Nephron (organoid): Measurements from ENCODE around the gene POMT2.

ENCODE experiments used
- H3K27ac Mint-ChIP-seq, 3 experiments: 2 replicates each; pipeline ENCODE4 v1.8.0; 2020; ENCODE audit warnings: mixed read lengths in 3 of 3, mild to moderate bottlenecking in 2 of 3, moderate library complexity in 1 of 3
- H3K27me3 Mint-ChIP-seq: 2 replicates; pipeline ENCODE4 v1.8.0; 2021; ENCODE audit warnings: low read depth, mild to moderate bottlenecking, moderate library complexity, mixed read lengths
- H3K36me3 Mint-ChIP-seq: 2 replicates; pipeline ENCODE4 v1.8.0; 2020; ENCODE audit warnings: low read depth, mixed read lengths
- H3K4me1 Mint-ChIP-seq: 2 replicates; pipeline ENCODE4 v1.8.0; 2020; ENCODE audit warnings: mixed read lengths
- H3K4me3 Mint-ChIP-seq, 3 experiments: 2 replicates each; pipeline ENCODE4 v1.8.0; 2020; ENCODE audit warnings: mild to moderate bottlenecking in 3 of 3, mixed read lengths in 3 of 3, moderate library complexity in 2 of 3
- H3K9me3 Mint-ChIP-seq: 2 replicates; pipeline ENCODE4 v1.8.0; 2020; ENCODE audit warnings: mixed read lengths
- CTCF ChIP-seq, 3 experiments: fragments of 200-600 bp; sonication (generic); IDR thresholded peaks; one replicate each; pipeline ENCODE4 v1.5.0; 2021; ENCODE audit warnings: antibody characterized with exemption in 3 of 3; ENCODE audit not compliant: unreplicated experiment in 3 of 3

POMT2 gene

GRCh38 chr14:77264466-77265186, 56.1 kb downstream of the POMT2 start:
- Mint-ChIP-seq H3K9me3 (peaks cover 4% of the 10 kb centered on the region), H3K36me3 (no peaks in the 10 kb centered on the region), H3K4me3 (no peak overlapping the region), H3K4me1 (no peaks in the 10 kb centered on the region), H3K27ac (no peak overlapping the region), H3K27me3 (peaks cover 47% of the 10 kb centered on the region)
- TF ChIP-seq CTCF (IDR thresholded peaks at IDR 0.05; ENCODE audit: unreplicated experiment in 3 of 3): no peak

DNA sequence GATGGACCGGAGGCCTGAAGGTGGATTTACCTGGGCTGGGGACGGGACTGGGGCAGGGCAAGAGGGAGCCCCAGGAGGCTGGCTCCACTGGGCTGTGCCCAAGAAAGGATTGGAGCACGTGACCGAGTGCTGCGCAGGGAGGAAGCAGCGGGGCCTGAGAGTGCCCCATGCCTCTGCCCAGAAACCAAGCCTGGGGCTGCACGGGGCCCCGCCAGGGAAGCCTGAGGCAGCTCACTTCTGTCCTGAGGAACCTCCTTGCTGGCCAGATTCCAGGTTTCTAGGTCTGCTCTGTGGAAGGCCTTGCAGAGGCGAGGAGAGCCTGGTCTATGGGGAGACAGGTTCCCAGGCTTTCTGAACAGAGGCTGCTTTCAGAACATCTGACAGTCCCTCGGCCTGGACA, 60.1 kb downstream of the POMT2 start:
- H3K4me1 Mint-ChIP-seq: no peaks in the 10 kb centered on the region
- no peak overlapping the region for H3K4me3 Mint-ChIP-seq
- H3K27ac Mint-ChIP-seq: no peak overlapping the region
- no peak for TF ChIP-seq CTCF (IDR thresholded peaks at IDR 0.05; ENCODE audit: unreplicated experiment in 3 of 3)
- peaks cover 37% of the 10 kb centered on the region for H3K27me3 Mint-ChIP-seq
- no peaks in the 10 kb centered on the region for H3K36me3 Mint-ChIP-seq
- H3K9me3 Mint-ChIP-seq: no peaks in the 10 kb centered on the region

GRCh38 chr14:77260199-77260598, 60.5 kb downstream of the POMT2 start:
- Mint-ChIP-seq H3K27ac (no peak overlapping the region), H3K36me3 (no peaks in the 10 kb centered on the region)
- TF ChIP-seq CTCF (IDR thresholded peaks at IDR 0.05; ENCODE audit: unreplicated experiment in 3 of 3): no peak

DNA sequence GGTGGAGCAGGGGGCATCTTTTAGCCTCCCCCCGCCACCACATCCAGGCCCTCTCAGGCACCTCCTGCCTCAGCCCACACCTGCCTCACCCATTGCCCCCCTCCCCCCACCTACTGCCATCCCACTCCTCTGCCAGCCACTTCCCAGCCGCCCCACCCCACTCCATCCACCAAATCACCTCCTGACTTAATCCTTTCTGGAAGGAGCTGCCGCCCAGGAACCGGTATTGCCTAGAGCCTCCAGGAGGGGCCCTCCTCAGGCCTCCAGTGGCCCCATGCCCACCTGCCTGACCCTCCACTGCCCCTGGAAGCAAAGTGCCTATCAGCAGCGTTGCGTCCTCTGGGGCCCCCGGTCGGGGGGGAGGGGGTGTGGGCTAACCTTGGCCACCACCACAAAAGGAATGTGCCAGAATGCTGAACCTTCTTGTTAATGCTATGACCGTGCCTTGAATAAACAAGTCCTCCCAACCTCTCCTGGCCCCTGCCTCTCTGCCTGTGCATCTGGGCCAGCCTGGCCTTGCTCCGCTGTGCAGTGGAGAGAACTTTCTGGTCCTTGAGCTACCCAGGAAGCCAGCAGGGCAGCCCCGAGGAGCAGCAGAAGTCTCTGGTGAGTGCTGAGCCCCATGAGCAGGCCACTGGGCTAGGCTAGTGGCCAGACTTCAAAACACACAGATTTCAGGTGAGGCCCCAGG, 61.5 kb downstream of the POMT2 start:
- Mint-ChIP-seq H3K27ac (no peak overlapping the region), H3K36me3 (no peaks in the 10 kb centered on the region), H3K4me1 (no peaks in the 10 kb centered on the region), H3K4me3 (no peak overlapping the region), H3K27me3 (peaks cover 31% of the 10 kb centered on the region), H3K9me3 (no peaks in the 10 kb centered on the region)
- TF ChIP-seq CTCF (IDR thresholded peaks at IDR 0.05; ENCODE audit: unreplicated experiment in 3 of 3): no peak

More at GRCh38 chr14:77260199-77260598, 60.5 kb downstream of the POMT2 start:
- H3K4me1 Mint-ChIP-seq: no peaks in the 10 kb centered on the region
- no peaks in the 10 kb centered on the region for H3K9me3 Mint-ChIP-seq
- no peak overlapping the region for H3K4me3 Mint-ChIP-seq
- H3K27me3 Mint-ChIP-seq: peaks cover 37% of the 10 kb centered on the region

DNA sequence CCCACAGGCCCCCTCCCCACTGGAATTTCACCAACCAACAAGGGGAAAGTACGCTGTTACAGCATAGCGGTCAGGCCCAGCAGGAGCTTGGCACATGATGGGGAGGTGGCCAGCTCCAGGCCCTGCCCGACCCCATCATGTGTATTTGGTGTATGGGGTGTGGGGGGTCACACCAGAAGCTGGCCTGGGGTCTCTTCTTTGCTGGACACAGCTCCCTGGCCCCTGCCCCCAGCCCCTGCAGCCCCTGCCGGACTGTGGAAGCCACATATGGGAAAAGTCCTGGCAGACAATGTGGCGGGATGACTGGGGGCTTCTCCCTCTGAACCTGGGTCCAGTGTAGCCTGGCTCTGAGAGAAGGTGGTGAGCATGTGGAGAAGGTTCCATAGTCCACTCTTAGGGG, 62.1 kb downstream of the POMT2 start:
- peaks cover 30% of the 10 kb centered on the region for H3K27me3 Mint-ChIP-seq
- no peak for TF ChIP-seq CTCF (IDR thresholded peaks at IDR 0.05; ENCODE audit: unreplicated experiment in 3 of 3)
- no peak overlapping the region for H3K27ac Mint-ChIP-seq
- no peaks in the 10 kb centered on the region for H3K9me3 Mint-ChIP-seq
- no peak overlapping the region for H3K4me3 Mint-ChIP-seq
- H3K4me1 Mint-ChIP-seq: no peaks in the 10 kb centered on the region
- H3K36me3 Mint-ChIP-seq: no peaks in the 10 kb centered on the region

GRCh38 chr14:77257700-77258099, 63.0 kb downstream of the POMT2 start:
- no peak for TF ChIP-seq CTCF (IDR thresholded peaks at IDR 0.05; ENCODE audit: unreplicated experiment in 3 of 3)
- H3K4me1 Mint-ChIP-seq: no peaks in the 10 kb centered on the region
- no peaks in the 10 kb centered on the region for H3K9me3 Mint-ChIP-seq
- H3K27ac Mint-ChIP-seq: no peak overlapping the region
- peaks cover 25% of the 10 kb centered on the region for H3K27me3 Mint-ChIP-seq
- no peak overlapping the region for H3K4me3 Mint-ChIP-seq
- H3K36me3 Mint-ChIP-seq: no peaks in the 10 kb centered on the region
